CD4-positive, alpha-beta T cell (primary cell): ENCODE results near the gene CXCR5. TPM values are rescaled to one million over a fixed set of nuclear protein-coding genes. Genes with fewer than 3 reads are reported as not detected.
A peak's percentile ranks its signal among the peaks of the same experiment; 100 is the strongest.

Experiments used
- ATAC-seq: fragments of 200-7000 bp; cut with Tn5 transposase; one replicate; pipeline ENCODE4 v1.10.0; 2022; ENCODE audit warnings: mild to moderate bottlenecking; ENCODE audit not compliant: poor library complexity
- CTCF ChIA-PET: fragments of 350-600 bp; sonication (Branson Sonifier 250); formaldehyde crosslinking; loops from one replicate; lab custom pipeline; 2021; ENCODE audit warnings: antibody characterized with exemption, inconsistent platforms; lab: Charles Lee
- POLR2A ChIA-PET: fragments of 350-600 bp; sonication (Branson Sonifier 250); formaldehyde crosslinking; loops from one replicate; lab custom pipeline; 2021; ENCODE audit warnings: antibody characterized with exemption, inconsistent platforms; lab: Charles Lee
- DNase-seq, 14 experiments: peaks; one replicate each; pipeline ENCODE4 v3.0.0-alpha.2; 2013 to 2020; ENCODE audit warnings: mixed read lengths in 2 of 14
- H3K27ac ChIP-seq, 2 donors: one replicate each; pipeline versions ENCODE4 v1.5.1 to v1.7.0; 2013; ENCODE audit warnings: low read length in 2 of 2, low read depth in 1 of 2, mild to moderate bottlenecking in 1 of 2
- H3K27me3 ChIP-seq, 2 experiments: 1 replicate in 1 of 2; 2 replicates in 1 of 2; pipeline versions ENCODE4 v1.6.1 to v1.7.0; 2013; ENCODE audit warnings: low read length in 2 of 2, control low read depth in 1 of 2, mild to moderate bottlenecking in 1 of 2, moderate library complexity in 1 of 2; ENCODE audit not compliant: insufficient read depth in 2 of 2, control insufficient read depth in 1 of 2
- H3K36me3 ChIP-seq: one replicate; pipeline ENCODE4 v1.6.1; 2013; ENCODE audit warnings: low read length, control low read depth; ENCODE audit not compliant: insufficient read depth
- H3K4me1 ChIP-seq: one replicate; pipeline ENCODE4 v1.6.1; 2013; ENCODE audit warnings: low read length, control low read depth; ENCODE audit not compliant: insufficient read depth
- H3K4me3 ChIP-seq: one replicate; pipeline ENCODE4 v1.5.1; 2013; ENCODE audit warnings: mild to moderate bottlenecking, low read length, moderate library complexity
- H3K9me3 ChIP-seq, 2 experiments: 1 replicate in 1 of 2; 2 replicates in 1 of 2; pipeline versions ENCODE4 v1.6.1 to v1.7.0; 2013; ENCODE audit warnings: low read length in 2 of 2, mild to moderate bottlenecking in 2 of 2, control low read depth in 1 of 2, moderate library complexity in 1 of 2; ENCODE audit not compliant: control insufficient read depth in 1 of 2, insufficient read depth in 1 of 2
- H3K27ac Mint-ChIP-seq: one replicate; pipeline ENCODE4 v1.8.0; 2020; ENCODE audit warnings: mixed read lengths
- H3K27me3 Mint-ChIP-seq: one replicate; pipeline ENCODE4 v1.8.0; 2021; ENCODE audit warnings: mixed read lengths
- H3K36me3 Mint-ChIP-seq: one replicate; pipeline ENCODE4 v1.8.0; 2021; ENCODE audit warnings: low read depth, mixed read lengths
- H3K4me1 Mint-ChIP-seq: one replicate; pipeline ENCODE4 v1.8.0; 2021; ENCODE audit warnings: low read depth, mixed read lengths
- H3K4me3 Mint-ChIP-seq: one replicate; pipeline ENCODE4 v1.8.0; 2020; ENCODE audit warnings: mild to moderate bottlenecking, mixed read lengths
- H3K9me3 Mint-ChIP-seq: one replicate; pipeline ENCODE4 v1.8.0; 2020; ENCODE audit warnings: mixed read lengths
- CTCF ChIP-seq: fragments of 200-600 bp; IDR thresholded peaks from one replicate; pipeline ENCODE4 v1.8.0; 2022; ENCODE audit warnings: antibody characterized with exemption, mild to moderate bottlenecking
- intact Hi-C, 2 experiments: fragments of 100-400 bp; cut with DNase I in 1 of 2; cut with micrococcal nuclease in 1 of 2; formaldehyde crosslinking; loops; one replicate each; pipeline versions ENCODE4 v1.15.1 to v1.9.0; 2023 to 2025; cut with DNase I, micrococcal nuclease
- total RNA-seq, 174 experiments: library from RNA in 2 of 174; stranded (reverse) in 2 of 174; gene quantifications; one replicate each; pipeline ENCODE4 v1.2.3 and lab custom pipeline; 2021 to 2026

Gene CXCR5
- total RNA-seq, 2 experiments from 2014 or later = 13.2 to 14.3 TPM

- Mint-ChIP-seq H3K4me3 (peak overlapping the region; percentile 65), H3K27ac (peak overlapping the region; percentile 97), H3K4me1 (peaks cover 100% of the 10 kb centered on the region), H3K36me3 (peaks cover 66% of the 10 kb centered on the region), H3K27me3 (no peaks in the 10 kb centered on the region), H3K9me3 (no peaks in the 10 kb centered on the region)
- Histone ChIP-seq H3K4me3 (peak overlapping the region; percentile 32), H3K9me3 (no peaks in the 10 kb centered on the region), H3K27me3 (no peaks in the 10 kb centered on the region), H3K36me3 (peaks cover 30% of the 10 kb centered on the region), H3K27ac (peak overlapping the region; percentile 52 to 89), H3K4me1 (peaks cover 100% of the 10 kb centered on the region)
- ATAC-seq (peak; percentile 8), DNase-seq (peak in 1 of 14 experiments; percentile 54)
- intact Hi-C loops = loop anchor here in 1 of 2 experiments (1.0 to 2.0 kb wide), 3 partner anchors 16 to 102 kb away; partner anchors contain the start of gene DDX6
- no peak for TF ChIP-seq CTCF
- CTCF ChIA-PET = interaction anchor here (0.7 to 1.6 kb wide), 4 partner anchors 16 to 101 kb away, joined by 3 to 4 read pairs (median 4); no protein-coding TSS in a partner anchor
- POLR2A ChIA-PET = interaction anchor here (1.0 to 5.6 kb wide), 6 partner anchors 10 to 97 kb away, joined by 3 to 63 read pairs (median 13); partner anchors contain the start of gene CXCR5
Measured at GRCh38 chr11:118892964-118893363, 9.3 kb downstream of the CXCR5 start.

GRCh38 chr11:118893662-118894061, 10.0 kb downstream of the CXCR5 start:
- peaks cover 98% of the 10 kb centered on the region for H3K4me1 ChIP-seq
- no peaks in the 10 kb centered on the region for H3K27me3 ChIP-seq
- H3K4me3 Mint-ChIP-seq = peak overlapping the region; percentile 70
- H3K9me3 Mint-ChIP-seq = no peaks in the 10 kb centered on the region
- H3K27me3 Mint-ChIP-seq = no peaks in the 10 kb centered on the region
- ATAC-seq (no peak), DNase-seq (no peak)
- ChIA-PET CTCF (interaction anchor here (0.7 to 1.6 kb wide), 3 partner anchors 27 to 101 kb away, joined by 3 to 4 read pairs (median 3); no protein-coding TSS in a partner anchor), POLR2A (interaction anchor here (1.0 to 5.6 kb wide), 6 partner anchors 11 to 97 kb away, joined by 3 to 63 read pairs (median 13); partner anchors contain the start of gene CXCR5)
- TF ChIP-seq CTCF = no peak
- peak overlapping the region; percentile 52 to 89 for H3K27ac ChIP-seq
- peaks cover 93% of the 10 kb centered on the region for H3K4me1 Mint-ChIP-seq
- H3K36me3 Mint-ChIP-seq = peaks cover 72% of the 10 kb centered on the region
- H3K9me3 ChIP-seq = no peaks in the 10 kb centered on the region
- peak overlapping the region; percentile 97 for H3K27ac Mint-ChIP-seq
- H3K36me3 ChIP-seq = peaks cover 33% of the 10 kb centered on the region
- intact Hi-C loops = loop anchor here (2.0 kb wide), 1 partner anchor 103 kb away; the partner anchor contains the start of gene DDX6 (in 2 of the 2)
- no peak overlapping the region for H3K4me3 ChIP-seq

GRCh38 chr11:118894192-118894591, 10.5 kb downstream of the CXCR5 start:
- H3K27me3 ChIP-seq = no peaks in the 10 kb centered on the region
- DNase-seq (no peak), ATAC-seq (no peak)
- H3K4me3 ChIP-seq = no peak overlapping the region
- ChIA-PET POLR2A (interaction anchor here (1.3 to 5.6 kb wide), 9 partner anchors 8 to 205 kb away, joined by 4 to 212 read pairs (median 12); partner anchors contain the start of genes BCL9L, CXCR5 and DDX6), CTCF (interaction anchor here (1.1 to 1.9 kb wide), 4 partner anchors 24 to 107 kb away, joined by 3 to 11 read pairs (median 5); partner anchors contain the start of gene DDX6)
- peaks cover 88% of the 10 kb centered on the region for H3K4me1 Mint-ChIP-seq
- H3K27ac Mint-ChIP-seq = peak overlapping the region; percentile 97
- H3K27me3 Mint-ChIP-seq = no peaks in the 10 kb centered on the region
- peaks cover 77% of the 10 kb centered on the region for H3K36me3 Mint-ChIP-seq
- no peaks in the 10 kb centered on the region for H3K9me3 ChIP-seq
- peak overlapping the region; percentile 70 for H3K4me3 Mint-ChIP-seq
- H3K27ac ChIP-seq = peak overlapping the region in 1 of 2 donors; percentile 89
- no peak for TF ChIP-seq CTCF
- H3K9me3 Mint-ChIP-seq = no peaks in the 10 kb centered on the region
- H3K36me3 ChIP-seq = peaks cover 37% of the 10 kb centered on the region
- peaks cover 97% of the 10 kb centered on the region for H3K4me1 ChIP-seq
- intact Hi-C loops = loop anchor here in 1 of 2 experiments (2.0 kb wide), 1 partner anchor 103 kb away; the partner anchor contains the start of gene DDX6
